ENCODE results near the gene RSPH4A. TPM values are rescaled to one million over a fixed set of nuclear protein-coding genes. Genes with fewer than 3 reads are reported as not detected.

Gene RSPH4A
- total and polyA plus RNA-seq, 9 of the 15 experiments (the other 6 are each of a cell fraction or from before 2014, with no cell fraction given): 0.04 to 0.30 (median 0.11) TPM

- TF ChIP-seq CC2D1A (IDR thresholded peaks at IDR 0.05) (0 out of 2 replicates have a peak, but pooled peaks have one; percentile 34), NFYB (IDR thresholded peaks at IDR 0.05; ENCODE audit: extremely low read depth, insufficient read length) (peak; percentile 68), JUN (IDR thresholded peaks at IDR 0.05; ENCODE audit: borderline replicate concordance, low read depth, low read length) (no peak), JUN (CRISPR knock-in tag; IDR thresholded peaks at IDR 0.05; ENCODE audit: borderline replicate concordance) (no peak), MED1 (CRISPR knock-in tag; IDR thresholded peaks at IDR 0.05; ENCODE audit: borderline replicate concordance) (no peak), HBP1 (CRISPR knock-in tag; IDR thresholded peaks at IDR 0.05) (0 out of 2 replicates have a peak, but pooled peaks have one; percentile 49), CCAR2 (IDR thresholded peaks at IDR 0.05; ENCODE audit: low read depth, low read length) (no peak), THRB (CRISPR knock-in tag; conservative IDR thresholded peaks at IDR 0.05) (0 out of 2 replicates have a peak, but pooled peaks have one; percentile 22), SUPT5H (IDR thresholded peaks at IDR 0.05) (peak; percentile 46; the same call in 1 of the 2 replicates), MLLT1 (IDR thresholded peaks at IDR 0.05) (peak; percentile 50 to 66; a peak in 1 of 4 replicates), ZNF282 (CRISPR knock-in tag; IDR thresholded peaks at IDR 0.05) (no peak), ZNF217 (CRISPR knock-in tag; IDR thresholded peaks at IDR 0.05) (no peak), ZNF77 (CRISPR knock-in tag; IDR thresholded peaks at IDR 0.05) (no peak), ZBTB2 (IDR thresholded peaks at IDR 0.05) (no peak), MCM7 (IDR thresholded peaks at IDR 0.05) (no peak), MTA2 (IDR thresholded peaks at IDR 0.05; ENCODE audit: low read depth) (0 out of 2 replicates have a peak, but pooled peaks have one; percentile 9), MCM3 (IDR thresholded peaks at IDR 0.05) (0 out of 2 replicates have a peak, but pooled peaks have one; percentile 45), RAD51 (IDR thresholded peaks at IDR 0.05; ENCODE audit: borderline replicate concordance, low read depth) (no peak), PBX2 (CRISPR knock-in tag; IDR thresholded peaks at IDR 0.05; ENCODE audit: low read depth) (peak; percentile 68), PBX2 (tag; conservative IDR thresholded peaks at IDR 0.05; ENCODE audit: low read depth) (peak; percentile 98), BMI1 (IDR thresholded peaks at IDR 0.05; ENCODE audit: low read length) (peak; percentile 71; the same call in 1 of the 2 replicates)
Observed at GRCh38 chr6:116615937-116616736, at the start of gene RSPH4A (continued).

Measured in K562 (cell line).